CD1c-positive myeloid dendritic cell (primary cell): ENCODE measurements around the gene NUP50.
A peak's percentile ranks its signal among the peaks of the same experiment; 100 is the strongest.

ENCODE experiments used
- DNase-seq: peaks from one replicate; pipeline ENCODE4 v3.0.0-alpha.2; 2016; ENCODE audit errors: extremely low spot score

Gene NUP50

GRCh38 chr22:45227645-45228400 is 64.1 kb downstream of the NUP50 start:
- peak; percentile 86 for DNase-seq

GRCh38 chr22:45228401-45228754 is 64.7 kb downstream of the NUP50 start:
- DNase-seq, result peak; percentile 87

GRCh38 chr22:45229181-45229580 is 65.5 kb downstream of the NUP50 start:
- no peak for DNase-seq

- DNase-seq, result peak; percentile 53
Measured at GRCh38 chr22:45230026-45230721, 66.4 kb downstream of the NUP50 start.

GRCh38 chr22:45231293-45231692 is 67.6 kb downstream of the NUP50 start:
- DNase-seq, result no peak

- DNase-seq, result no peak
Measured at GRCh38 chr22:45233386-45233785, 69.7 kb downstream of the NUP50 start.

- DNase-seq, result no peak
Measured at GRCh38 chr22:45233827-45234226, 70.1 kb downstream of the NUP50 start.

- peak; percentile 88 for DNase-seq
Measured at GRCh38 chr22:45235101-45235777, 71.5 kb downstream of the NUP50 start.

GRCh38 chr22:45235851-45236342 is 72.2 kb downstream of the NUP50 start:
- no peak for DNase-seq

- no peak for DNase-seq
Measured at GRCh38 chr22:45237065-45237990, 73.6 kb downstream of the NUP50 start.
